HK-2 (cell line): ENCODE measurements around the gene PARD3.
A peak's percentile ranks its signal among the peaks of the same experiment; 100 is the strongest.
"Not testable (repeated sequence)": the region's sequence is repeated elsewhere in the genome, so short reads cannot be mapped to it uniquely, and the experiment has no call there.

Source experiments
- DNase-seq: peaks from one replicate; pipeline ENCODE4 v3.0.0-alpha.2; 2018; ENCODE audit not compliant: unreplicated experiment

PARD3 gene

GRCh38 chr10:34815185-34816084 is at the start of gene PARD3:
Gene PARD3, minus strand, starts transcription at chr10:34815296. Its CDS starts 301 bp downstream, at chr10:34814995.
- peak; percentile 64 for DNase-seq

- no peak for DNase-seq
These were observed 49.3 kb upstream of the PARD3 start for GRCh38 chr10:34864149-34865067.

GRCh38 chr10:34862892-34863291 is 47.8 kb upstream of the PARD3 start:
- DNase-seq: no peak

- DNase-seq: no peak
These were observed 46.4 kb upstream of the PARD3 start for GRCh38 chr10:34861293-34862021.

- DNase-seq: no peak
These were observed 44.1 kb upstream of the PARD3 start for GRCh38 chr10:34859170-34859569.

GRCh38 chr10:34858003-34858402 is 42.9 kb upstream of the PARD3 start:
- no peak for DNase-seq

GRCh38 chr10:34854147-34854601 is 39.1 kb upstream of the PARD3 start:
- DNase-seq: no peak

GRCh38 chr10:34853357-34853756 is 38.3 kb upstream of the PARD3 start:
- DNase-seq: no peak

GRCh38 chr10:34850558-34850957 is 35.5 kb upstream of the PARD3 start:
- DNase-seq: no peak

GRCh38 chr10:34850036-34850435 is 34.9 kb upstream of the PARD3 start:
- no peak for DNase-seq

GRCh38 chr10:34845070-34845469 is 30.0 kb upstream of the PARD3 start:
- DNase-seq: no peak

- no peak for DNase-seq
These were observed 29.4 kb upstream of the PARD3 start for GRCh38 chr10:34844448-34844847.

GRCh38 chr10:34843470-34843869 is 28.4 kb upstream of the PARD3 start:
- not testable (repeated sequence) for DNase-seq

GRCh38 chr10:34838366-34838900 is 23.3 kb upstream of the PARD3 start:
- no peak for DNase-seq

- no peak for DNase-seq
These were observed 20.9 kb upstream of the PARD3 start for GRCh38 chr10:34835908-34836508.

- DNase-seq: no peak
These were observed 19.2 kb upstream of the PARD3 start for GRCh38 chr10:34834274-34834673.

- DNase-seq: no peak
These were observed 15.2 kb upstream of the PARD3 start for GRCh38 chr10:34830217-34830822.

- no peak for DNase-seq
These were observed 12.0 kb upstream of the PARD3 start for GRCh38 chr10:34826857-34827766.

GRCh38 chr10:34826221-34826620 is 11.1 kb upstream of the PARD3 start:
- no peak for DNase-seq

GRCh38 chr10:34825414-34825813 is 10.3 kb upstream of the PARD3 start:
- no peak for DNase-seq
